ENCODE data around the gene C1orf21. TPM values are rescaled to one million over a fixed set of nuclear protein-coding genes. Genes with fewer than 3 reads are reported as not detected.

C1orf21 gene
- polyA plus RNA-seq, 3 donors = 0.23 to 1.1 (median 0.28) TPM

GRCh38 chr1:184427722-184428121 lies 40.9 kb downstream of the C1orf21 start:
- Histone ChIP-seq H4K20me1 (ENCODE audit: insufficient read depth, low read length) (no peaks in the 10 kb centered on the region), H3K9me3 (replicated peaks in 1 of 2; ENCODE audit: control insufficient read depth in 1 of 2, insufficient read depth in 1 of 2, low read length in 2 of 2) (no peaks in the 10 kb centered on the region), H3K4me2 (replicated peaks; ENCODE audit: extremely low read depth, low read length, poor library complexity, severe bottlenecking) (no peak overlapping the region), H3K4me3 (replicated peaks in 1 of 3; ENCODE audit: low read depth in 2 of 3, low read length in 3 of 3) (no peak overlapping the region), H3K36me3 (replicated peaks in 1 of 2; ENCODE audit: control insufficient read depth in 1 of 2, insufficient read depth in 2 of 2, low read length in 2 of 2) (no peaks in the 10 kb centered on the region), H2AFZ (ENCODE audit: insufficient read depth, low read depth, low read length, poor library complexity, severe bottlenecking) (no peak overlapping the region), H3K27ac (ENCODE audit: low read depth in 1 of 2, low read length in 2 of 2) (no peak overlapping the region), H3K4me1 (ENCODE audit: control insufficient read depth in 1 of 2, insufficient read depth in 2 of 2, low read length in 2 of 2) (no peaks in the 10 kb centered on the region), H3K9ac (ENCODE audit: insufficient read depth, low read length, poor library complexity, severe bottlenecking) (no peak overlapping the region), H3K79me2 (ENCODE audit: insufficient read depth, low read length) (no peaks in the 10 kb centered on the region), H3K27me3 (ENCODE audit: control insufficient read depth in 2 of 2, insufficient read depth in 2 of 2, low read length in 2 of 2) (no peaks in the 10 kb centered on the region)
- H3K27ac Mint-ChIP-seq = no peak overlapping the region
- no peak overlapping the region for H3K4me3 Mint-ChIP-seq
- H3K9me3 Mint-ChIP-seq = peaks cover 0 to 5% (median 0%) of the 10 kb centered on the region in 7 donors
- H3K4me1 Mint-ChIP-seq = no peaks in the 10 kb centered on the region
- TF ChIP-seq CTCF (IDR thresholded peaks at IDR 0.05) = no peak
- no peaks in the 10 kb centered on the region for H3K27me3 Mint-ChIP-seq (ENCODE audit: low read depth in 3 of 3)
- no peak for DNase-seq
- WGBS (ENCODE audit: insufficient coverage) = 100% methylated on average over 2 of the region's 2 CpGs
- peaks cover 0 to 2% of the 10 kb centered on the region in 2 donors for H3K36me3 Mint-ChIP-seq
- intact Hi-C loops (cut with micrococcal nuclease) = no loop called here

GRCh38 chr1:184428604-184429003 lies 41.8 kb downstream of the C1orf21 start:
- intact Hi-C loops (cut with micrococcal nuclease) = no loop called here
- Mint-ChIP-seq H3K27me3 (ENCODE audit: low read depth in 3 of 3) (no peaks in the 10 kb centered on the region), H3K4me1 (no peaks in the 10 kb centered on the region), H3K4me3 (no peak overlapping the region), H3K27ac (no peak overlapping the region), H3K36me3 (peaks cover 0 to 2% of the 10 kb centered on the region in 2 donors), H3K9me3 (peaks cover 0 to 5% (median 0%) of the 10 kb centered on the region in 7 donors)
- Histone ChIP-seq H3K27me3 (ENCODE audit: control insufficient read depth in 2 of 2, insufficient read depth in 2 of 2, low read length in 2 of 2) (no peaks in the 10 kb centered on the region), H3K4me1 (ENCODE audit: control insufficient read depth in 1 of 2, insufficient read depth in 2 of 2, low read length in 2 of 2) (no peaks in the 10 kb centered on the region), H3K36me3 (replicated peaks in 1 of 2; ENCODE audit: control insufficient read depth in 1 of 2, insufficient read depth in 2 of 2, low read length in 2 of 2) (no peaks in the 10 kb centered on the region), H3K9me3 (replicated peaks in 1 of 2; ENCODE audit: control insufficient read depth in 1 of 2, insufficient read depth in 1 of 2, low read length in 2 of 2) (no peaks in the 10 kb centered on the region), H3K79me2 (ENCODE audit: insufficient read depth, low read length) (no peaks in the 10 kb centered on the region), H3K27ac (ENCODE audit: low read depth in 1 of 2, low read length in 2 of 2) (no peak overlapping the region), H2AFZ (ENCODE audit: insufficient read depth, low read depth, low read length, poor library complexity, severe bottlenecking) (no peak overlapping the region), H3K9ac (ENCODE audit: insufficient read depth, low read length, poor library complexity, severe bottlenecking) (no peak overlapping the region), H3K4me2 (replicated peaks; ENCODE audit: extremely low read depth, low read length, poor library complexity, severe bottlenecking) (no peak overlapping the region), H4K20me1 (ENCODE audit: insufficient read depth, low read length) (no peaks in the 10 kb centered on the region), H3K4me3 (replicated peaks in 1 of 3; ENCODE audit: low read depth in 2 of 3, low read length in 3 of 3) (no peak overlapping the region)
- no peak for DNase-seq
- TF ChIP-seq CTCF (IDR thresholded peaks at IDR 0.05) = no peak
